HG03378 (cell line): Measurements from ENCODE around the gene SCP2.

Experiments used
- ATAC-seq: cut with Tn5 transposase; IDR thresholded peaks from one replicate; pipeline ENCODE4 v1.9.1; 2021; ENCODE audit warnings: mild to moderate bottlenecking, moderate library complexity; ENCODE audit not compliant: unreplicated experiment

Gene SCP2

GRCh38 chr1:53066488-53066887, 139.4 kb downstream of the SCP2 start:
- ATAC-seq = no peak

- no peak for ATAC-seq
Measured at GRCh38 chr1:53066891-53067738, 140.0 kb downstream of the SCP2 start.

- no peak for ATAC-seq
Measured at GRCh38 chr1:53067886-53068285, 140.8 kb downstream of the SCP2 start.

- ATAC-seq = no peak
Measured at GRCh38 chr1:53068314-53069099, 141.4 kb downstream of the SCP2 start.

GRCh38 chr1:53069265-53069662, 142.2 kb downstream of the SCP2 start:
- no peak for ATAC-seq

GRCh38 chr1:53069663-53070327, 142.7 kb downstream of the SCP2 start:
- ATAC-seq = no peak

- no peak for ATAC-seq
Measured at GRCh38 chr1:53070621-53071020, 143.5 kb downstream of the SCP2 start.

- ATAC-seq = no peak
Measured at GRCh38 chr1:53071167-53071865, 144.2 kb downstream of the SCP2 start.

GRCh38 chr1:53071915-53072314, 144.8 kb downstream of the SCP2 start:
- ATAC-seq = no peak

- no peak for ATAC-seq
Measured at GRCh38 chr1:53073287-53073686, 146.2 kb downstream of the SCP2 start.

- ATAC-seq = no peak
Measured at GRCh38 chr1:53073868-53074311, 146.8 kb downstream of the SCP2 start.

GRCh38 chr1:53074313-53075154, 147.5 kb downstream of the SCP2 start:
- no peak for ATAC-seq

GRCh38 chr1:53075206-53075605, 148.1 kb downstream of the SCP2 start:
- ATAC-seq = no peak

- no peak for ATAC-seq
Measured at GRCh38 chr1:53075761-53076163, 148.7 kb downstream of the SCP2 start.

GRCh38 chr1:53076165-53076564, 149.1 kb downstream of the SCP2 start:
- no peak for ATAC-seq

- no peak for ATAC-seq
Measured at GRCh38 chr1:53076721-53077598, 149.9 kb downstream of the SCP2 start.

GRCh38 chr1:53077599-53077965, 150.5 kb downstream of the SCP2 start:
- no peak for ATAC-seq

- ATAC-seq = no peak
Measured at GRCh38 chr1:53078333-53079101, 151.4 kb downstream of the SCP2 start.
